GM12878 (cell line): ENCODE measurements around the gene JAKMIP1. TPM values are rescaled to one million over a fixed set of nuclear protein-coding genes. Genes with fewer than 3 reads are reported as not detected.

Experiments
- ATAC-seq: fragments of 200-7000 bp; cut with Tn5 transposase; 3 replicates; pipeline ENCODE4 v1.9.1; 2020; ENCODE audit warnings: mild to moderate bottlenecking, moderate library complexity
- BruUV-seq: library from RNA; stranded (reverse); fragments of 400-500 nt; replicated peaks from 2 replicates; lab custom pipeline; 2021; lab: Mats Ljungman, UMichigan
- CTCF ChIA-PET: fragments of 300-600 bp; sonication (Branson Sonifier 250); formaldehyde crosslinking; extraction: SDS; loops from one replicate; lab custom pipeline; 2021; ENCODE audit warnings: inconsistent platforms; lab: Yijun Ruan, JAX
- POLR2A ChIA-PET: fragments of 350-600 bp; formaldehyde crosslinking; extraction: SDS; loops from one replicate; lab custom pipeline; 2021; ENCODE audit warnings: inconsistent platforms; lab: Charles Lee
- RAD21 ChIA-PET: fragments of 300-600 bp; sonication (Branson Sonifier 250); formaldehyde crosslinking; loops from one replicate; lab custom pipeline; 2023; ENCODE audit warnings: antibody characterized with exemption; ENCODE audit not compliant: unreplicated experiment; lab: Charles Lee
- SMC1A ChIA-PET: fragments of 300-600 bp; sonication (Branson Sonifier 250); formaldehyde crosslinking; loops from one replicate; lab custom pipeline; 2023; ENCODE audit not compliant: unreplicated experiment, uncharacterized antibody; lab: Charles Lee
- DNase-seq: peaks from one replicate; pipeline ENCODE4 v3.0.0-alpha.2; 2011; ENCODE audit warnings: low read depth, low spot score
- FAIRE-seq: peaks from 3 replicates; lab custom pipeline; 2011; peaks lifted over from hg19 to GRCh38; lab: Jason Lieb, UNC
- H2AFZ ChIP-seq: 2 replicates; pipeline ENCODE4 v1.6.0; 2011; ENCODE audit warnings: low read depth, low read length, control low read depth; ENCODE audit not compliant: control insufficient read depth
- H3K27ac ChIP-seq: 2 replicates; pipeline ENCODE4 v1.5.1; 2011; ENCODE audit warnings: control low read depth; ENCODE audit not compliant: control insufficient read depth, insufficient read depth
- H3K27me3 ChIP-seq, 2 experiments: replicated peaks in 1 of 2; 2 replicates each; pipeline versions ENCODE4 v1.6.0 to v1.6.1; 2011; ENCODE audit warnings: low read length in 1 of 2; ENCODE audit not compliant: control insufficient read depth in 2 of 2, insufficient read depth in 2 of 2
- H3K36me3 ChIP-seq, 2 experiments: 2 replicates each; pipeline ENCODE4 v1.5.1; 2011; ENCODE audit warnings: low read length in 1 of 2; ENCODE audit not compliant: control insufficient read depth in 2 of 2, insufficient read depth in 2 of 2
- H3K4me1 ChIP-seq: 2 replicates; pipeline ENCODE4 v1.6.1; 2011; ENCODE audit warnings: mild to moderate bottlenecking, low read length, moderate library complexity, mixed read lengths; ENCODE audit not compliant: control insufficient read depth, insufficient read depth
- H3K4me2 ChIP-seq: 2 replicates; pipeline ENCODE4 v1.6.0; 2011; ENCODE audit warnings: control low read depth; ENCODE audit not compliant: control insufficient read depth, insufficient read depth
- H3K4me3 ChIP-seq: fragments of 200-600 bp; sonication (generic); 2 replicates; pipeline ENCODE4 v1.5.1; 2016
- H3K79me2 ChIP-seq: 2 replicates; pipeline ENCODE4 v1.6.0; 2011; ENCODE audit warnings: low read length; ENCODE audit not compliant: control insufficient read depth, insufficient read depth
- H3K9ac ChIP-seq: 2 replicates; pipeline ENCODE4 v1.8.0; 2011; ENCODE audit warnings: low read length, control low read depth, mixed read lengths; ENCODE audit not compliant: control insufficient read depth, insufficient read depth
- H3K9me3 ChIP-seq: replicated peaks from 3 replicates; pipeline ENCODE4 v1.5.1; 2011; ENCODE audit warnings: mild to moderate bottlenecking, low read length; ENCODE audit not compliant: control insufficient read depth, insufficient read depth
- H4K20me1 ChIP-seq: 2 replicates; pipeline ENCODE4 v1.6.0; 2011; ENCODE audit not compliant: control insufficient read depth, insufficient read depth
- BMI1 ChIP-seq: fragments of 450-650 bp; IDR thresholded peaks from 2 replicates; pipeline ENCODE4 v1.6.1; 2016; ENCODE audit warnings: mild to moderate bottlenecking, moderate library complexity, borderline replicate concordance
- CREB1 ChIP-seq: IDR thresholded peaks from 2 replicates; pipeline ENCODE4 v1.6.1; 2012; ENCODE audit warnings: low read depth, mild to moderate bottlenecking, inconsistent platforms
- EP300 ChIP-seq, 2 experiments: fragments of 150-350 bp in 1 of 2; IDR thresholded peaks; 2 replicates each; pipeline ENCODE4 v1.6.1; 2011 to 2012; ENCODE audit warnings: low read depth in 2 of 2, low read length in 2 of 2, borderline replicate concordance in 1 of 2, improper control_type of control experiment in 1 of 2, inconsistent platforms in 1 of 2; ENCODE audit not compliant: control insufficient read depth in 1 of 2
- EZH2 ChIP-seq: IDR thresholded peaks from 2 replicates; pipeline ENCODE4 v1.6.1; 2012; ENCODE audit warnings: low read depth, mild to moderate bottlenecking, control low read depth, inconsistent platforms, low read length, borderline replicate concordance; ENCODE audit not compliant: control insufficient read depth
- HSF1 ChIP-seq: fragments of 150-350 bp; IDR thresholded peaks from 2 replicates; pipeline ENCODE4 v1.6.1; 2014; ENCODE audit warnings: mild to moderate bottlenecking, low read depth, low read length
- MEF2B ChIP-seq: fragments of 450-650 bp; IDR thresholded peaks from 2 replicates; pipeline ENCODE4 v1.6.1; 2018; ENCODE audit warnings: mild to moderate bottlenecking, moderate library complexity; ENCODE audit not compliant: partially characterized antibody, poor library complexity, severe bottlenecking
- NR2C1 ChIP-seq: fragments of 450-650 bp; IDR thresholded peaks from 2 replicates; pipeline ENCODE4 v1.6.1; 2017; ENCODE audit warnings: antibody characterized with exemption, mild to moderate bottlenecking, moderate library complexity
- NRF1 ChIP-seq: conservative IDR thresholded peaks from 2 replicates; pipeline ENCODE4 v1.6.1; 2011; ENCODE audit warnings: mild to moderate bottlenecking, low read depth, low read length, improper control_type of control experiment
- RAD51 ChIP-seq: fragments of 450-650 bp; IDR thresholded peaks from 2 replicates; pipeline ENCODE4 v1.6.1; 2016; ENCODE audit warnings: moderate library complexity, mild to moderate bottlenecking, inconsistent platforms
- RFX5 ChIP-seq: IDR thresholded peaks from 2 replicates; pipeline ENCODE4 v1.6.1; 2011; ENCODE audit warnings: low read depth, low read length, improper control_type of control experiment
- SP1 ChIP-seq: IDR thresholded peaks from one replicate; pipeline ENCODE4 v1.6.1; 2011; ENCODE audit warnings: low read depth, low read length
- WRNIP1 ChIP-seq: IDR thresholded peaks from 2 replicates; pipeline ENCODE4 v1.6.1; 2011; ENCODE audit warnings: low read depth, low read length, improper control_type of control experiment, borderline replicate concordance
- ZBED1 ChIP-seq: IDR thresholded peaks from 2 replicates; pipeline ENCODE4 v1.6.1; 2016; ENCODE audit warnings: borderline replicate concordance
- WGBS: methylation state at CpG from one replicate; pipeline ENCODE4 v1.1.6; 2016; ENCODE audit warnings: low lambda C conversion rate; ENCODE audit not compliant: insufficient replicate concordance, insufficient coverage; ENCODE audit errors: missing lambda C conversion rate; 5-methylcytosine and 5-hydroxymethylcytosine counted together
- in situ Hi-C: fragments of 300-500 bp; cut with MboI; formaldehyde crosslinking; loops from 9 replicates; pipeline ENCODE4 v1.14.3; 2018; ENCODE audit warnings: mixed read lengths
- intact Hi-C: fragments of 100-400 bp; cut with micrococcal nuclease; formaldehyde crosslinking; loops from one replicate; pipeline ENCODE4 v1.14.2; 2022; ENCODE audit not compliant: unreplicated experiment
- polyA plus RNA-seq, 11 experiments: library from polyadenylated mRNA; depleted of rRNA in 4 of 11; unstranded in 6 of 11; stranded (reverse) in 5 of 11; fragments of >200 nt; fragmentation: Nextera tagmentation in 4 of 11; fragmentation: Illumina TruSeq in 1 of 11; extraction: Ambion mirVana in 4 of 11; extraction: Trizol in 1 of 11; gene quantifications; 1 replicate in 1 of 11; 2 replicates in 10 of 11; pipeline versions ENCODE4 v1.2.1 to v1.2.3, GENCODE V29; 2011 to 2016; ENCODE audit warnings: inconsistent platforms in 2 of 11, missing spikeins in 2 of 11, low read depth in 1 of 11
- total RNA-seq, 4 experiments: library from RNA; depleted of rRNA in 3 of 4; stranded (reverse); fragments of >200 nt in 3 of 4; fragmentation: Illumina TruSeq in 1 of 4; extraction: Trizol in 1 of 4; gene quantifications; 2 replicates each; pipeline versions ENCODE4 v1.2.1 to v1.2.3, GENCODE V29; 2013 to 2021

The JAKMIP1 gene
- total and polyA plus RNA-seq, 10 of the 15 experiments (the other 5 are each of a cell fraction or from before 2014, with no cell fraction given), result 0.52 to 16.7 (median 12.3) TPM

DNA sequence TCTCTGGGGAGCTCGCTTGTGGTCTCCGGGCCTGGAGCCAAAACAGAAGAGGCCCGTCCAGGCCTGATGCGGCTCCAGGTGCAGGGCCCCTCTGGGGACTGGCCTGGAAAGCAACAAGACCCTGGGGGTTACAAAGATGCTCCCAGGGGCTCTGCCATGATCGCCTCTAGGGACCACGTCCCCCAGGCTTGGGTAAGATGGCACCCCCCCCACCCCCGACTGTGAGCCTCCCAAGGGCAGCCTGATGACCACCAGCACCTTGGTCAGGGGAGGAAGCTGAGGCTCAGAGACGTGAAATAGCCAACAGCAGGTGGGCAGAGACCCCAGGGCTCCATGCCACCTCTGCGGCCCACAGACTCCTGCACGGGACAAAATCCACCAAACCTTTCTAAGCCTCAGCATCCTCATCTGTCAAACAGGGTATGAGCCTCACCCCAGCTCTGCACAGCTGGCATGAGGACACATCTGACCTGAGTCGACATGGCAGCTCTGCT is 207.5 kb downstream of the JAKMIP1 start:
- Histone ChIP-seq H3K9ac (no peak overlapping the region), H3K9me3 (no peaks in the 10 kb centered on the region), H3K27me3 (peaks cover 0 to 2% of the 10 kb centered on the region in 2 experiments; a peak in 2 of 4 replicates), H3K4me2 (no peak overlapping the region), H3K36me3 (no peaks in the 10 kb centered on the region), H3K4me1 (peaks cover 14% of the 10 kb centered on the region), H3K4me3 (no peak overlapping the region), H3K79me2 (no peaks in the 10 kb centered on the region), H2AFZ (no peak overlapping the region), H3K27ac (no peak overlapping the region), H4K20me1 (no peaks in the 10 kb centered on the region)
- RAD21 ChIA-PET, result no interaction called here
- POLR2A ChIA-PET, result interaction anchor here (0.7 kb wide), 1 partner anchor 972 kb away, joined by 4 read pairs; no protein-coding TSS in a partner anchor
- FAIRE-seq, result no peak
- WGBS, result 11% methylated on average over 11 of the region's 11 CpGs
- TF ChIP-seq NRF1 (no peak), MEF2B (peak; percentile 29)
- BruUV-seq, result no TSS peak
- in situ Hi-C loops (no loop called here), intact Hi-C loops (no loop called here)
- CTCF ChIA-PET, result no interaction called here
- SMC1A ChIA-PET, result interaction anchor here (1.3 kb wide), 1 partner anchor 9 kb away, joined by 4 read pairs; no protein-coding TSS in a partner anchor
- no peak for DNase-seq
- no peak for ATAC-seq

- Histone ChIP-seq H3K9ac (no peak overlapping the region), H3K4me3 (no peak overlapping the region), H3K4me2 (no peak overlapping the region), H3K79me2 (no peaks in the 10 kb centered on the region), H2AFZ (no peak overlapping the region), H3K9me3 (no peaks in the 10 kb centered on the region), H3K27ac (no peak overlapping the region), H3K27me3 (peaks cover 0 to 2% of the 10 kb centered on the region in 2 experiments; a peak in 2 of 4 replicates), H4K20me1 (no peaks in the 10 kb centered on the region), H3K4me1 (peaks cover 14% of the 10 kb centered on the region), H3K36me3 (no peaks in the 10 kb centered on the region)
- RAD21 ChIA-PET, result no interaction called here
- POLR2A ChIA-PET, result interaction anchor here (0.7 kb wide), 1 partner anchor 973 kb away, joined by 4 read pairs; no protein-coding TSS in a partner anchor
- no peak for DNase-seq
- WGBS, result 28% methylated on average over 17 of the region's 17 CpGs
- in situ Hi-C loops (no loop called here), intact Hi-C loops (no loop called here)
- SMC1A ChIA-PET, result interaction anchor here (1.3 kb wide), 1 partner anchor 9 kb away, joined by 4 read pairs; no protein-coding TSS in a partner anchor
- CTCF ChIA-PET, result no interaction called here
- no TSS peak for BruUV-seq
- ATAC-seq, result no peak
- no peak for FAIRE-seq
- TF ChIP-seq CREB1, result no peak
- no peak for TF ChIP-seq EZH2
- TF ChIP-seq ZBED1, result no peak
- no peak for TF ChIP-seq WRNIP1
- no peak for TF ChIP-seq NR2C1
- no peak for TF ChIP-seq RFX5
- TF ChIP-seq RAD51, result no peak
- TF ChIP-seq SP1, result no peak
- no peak for TF ChIP-seq EP300 (IDR thresholded peaks at IDR 0.05; ENCODE audit: borderline replicate concordance in 1 of 2, control insufficient read depth in 1 of 2, low read depth in 2 of 2, low read length in 2 of 2)
- TF ChIP-seq HSF1, result no peak
- no peak for TF ChIP-seq BMI1
Observed at GRCh38 chr4:5992171-5992827, 208.1 kb downstream of the JAKMIP1 start.
